Activated T-helper 1 cell treated with anti-CD3 and anti-CD28 coated beads, Interleukin-2, amount 50 U/mL, for 16 hours (primary cell): ENCODE measurements around the gene NME7.
"Not testable (repeated sequence)": the region's sequence is repeated elsewhere in the genome, so short reads cannot be mapped to it uniquely, and the experiment has no call there.

Experiments used
- DNase-seq, 2 donors: peaks; one replicate each; pipeline ENCODE4 v3.0.0-alpha.2; 2020; ENCODE audit warnings: low read depth in 1 of 2, low spot score in 1 of 2

Gene NME7

DNA sequence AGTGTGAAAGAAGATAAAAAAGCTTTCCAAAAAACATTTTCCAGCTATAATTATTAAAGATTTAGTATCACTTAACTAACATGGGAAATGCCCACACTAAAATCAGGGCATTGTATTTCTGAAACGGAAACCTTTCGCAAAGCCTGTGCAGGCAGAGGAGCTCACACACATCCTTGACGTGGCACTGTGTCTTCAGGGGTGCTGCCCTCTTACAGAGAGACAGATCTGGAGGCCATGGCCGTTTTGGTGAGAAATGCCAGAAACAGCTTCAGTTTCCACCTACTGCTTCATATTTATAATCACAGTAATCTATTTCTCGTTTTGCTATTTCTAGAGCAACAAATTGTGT, 234.4 kb downstream of the NME7 start:
- no peak for DNase-seq

DNA sequence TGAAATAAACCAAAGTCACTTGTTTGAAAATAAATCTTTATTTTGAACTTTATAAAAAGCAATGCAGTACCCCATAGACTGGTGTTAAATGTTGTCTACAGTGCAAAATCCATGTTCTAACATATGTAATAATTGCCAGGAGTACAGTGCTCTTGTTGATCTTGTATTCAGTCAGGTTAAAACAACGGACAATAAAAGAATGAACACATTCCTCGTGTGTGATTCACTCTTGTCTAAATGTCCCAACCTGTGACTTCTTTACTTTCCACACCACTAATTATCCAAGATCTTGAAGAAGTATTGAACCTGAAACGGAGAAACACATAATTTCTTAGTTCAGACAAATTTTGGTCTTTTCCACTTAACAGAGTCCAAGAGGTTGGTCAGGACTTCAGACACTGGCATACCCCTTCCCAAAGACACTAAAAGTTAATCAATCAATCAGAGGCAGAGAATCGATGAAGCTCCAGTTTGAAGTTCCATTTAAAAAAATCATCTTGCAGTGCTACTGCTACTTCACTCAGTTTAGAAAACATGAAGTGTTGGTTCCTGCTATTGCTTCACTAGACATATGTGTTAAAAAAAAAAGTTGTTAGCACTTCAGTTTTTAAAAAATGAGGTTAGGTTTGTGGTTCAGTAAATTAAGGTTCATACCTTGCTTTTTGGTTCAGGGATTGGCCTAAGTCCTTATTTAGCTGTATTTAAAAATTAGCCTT, 234.9 kb downstream of the NME7 start:
- no peak for DNase-seq

DNA sequence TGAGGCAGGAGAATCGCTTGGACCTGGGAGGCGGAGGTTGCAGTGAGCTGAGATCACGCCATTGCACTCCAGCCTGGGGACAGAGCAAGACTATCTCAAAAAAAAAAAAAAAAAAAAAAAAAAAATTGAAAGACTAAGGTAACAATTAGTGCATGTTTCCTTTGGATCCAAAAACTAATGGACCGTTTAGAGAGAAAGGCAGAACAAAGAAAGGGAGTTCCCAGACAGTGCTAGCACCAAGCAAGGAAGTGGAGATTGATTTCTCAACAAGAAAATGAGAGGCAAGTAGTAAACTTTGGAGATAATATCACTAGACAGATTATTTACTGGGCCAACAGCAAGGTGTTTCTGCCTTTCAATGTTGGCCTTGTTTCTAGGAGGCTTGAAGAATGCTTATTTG, 236.9 kb downstream of the NME7 start:
- DNase-seq, result no peak

DNA sequence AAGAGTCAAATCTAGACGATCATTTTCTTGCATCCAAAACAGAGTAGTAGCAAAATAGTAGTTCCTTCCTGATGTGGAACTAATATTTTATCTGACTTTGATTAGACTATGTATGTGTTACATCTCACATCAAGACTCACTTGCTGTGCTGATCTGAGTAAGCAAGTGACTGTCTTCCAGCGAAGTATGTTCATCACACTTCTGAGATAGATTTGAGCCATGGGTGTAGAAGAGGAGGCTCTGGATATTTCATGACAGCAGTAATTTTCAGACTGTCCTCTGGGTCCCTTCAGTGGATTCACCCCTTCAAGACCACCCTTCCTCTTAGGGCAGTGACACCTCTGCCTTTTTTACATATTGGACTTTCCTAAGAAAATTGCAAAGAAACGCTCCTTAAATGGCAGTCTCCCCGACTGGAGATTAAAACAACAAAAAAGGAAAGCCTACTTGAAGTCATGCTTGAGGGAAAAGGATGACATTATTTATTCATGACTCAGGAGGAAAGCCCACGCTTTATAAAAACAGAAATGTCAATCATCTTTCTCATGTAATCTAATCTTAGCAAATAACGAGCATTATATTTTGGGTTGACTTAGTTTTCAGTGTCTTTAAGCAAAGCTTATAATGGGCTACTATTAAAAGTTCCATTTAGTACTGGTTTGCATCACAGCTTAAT, 238.3 kb downstream of the NME7 start:
- DNase-seq, result no peak

DNA sequence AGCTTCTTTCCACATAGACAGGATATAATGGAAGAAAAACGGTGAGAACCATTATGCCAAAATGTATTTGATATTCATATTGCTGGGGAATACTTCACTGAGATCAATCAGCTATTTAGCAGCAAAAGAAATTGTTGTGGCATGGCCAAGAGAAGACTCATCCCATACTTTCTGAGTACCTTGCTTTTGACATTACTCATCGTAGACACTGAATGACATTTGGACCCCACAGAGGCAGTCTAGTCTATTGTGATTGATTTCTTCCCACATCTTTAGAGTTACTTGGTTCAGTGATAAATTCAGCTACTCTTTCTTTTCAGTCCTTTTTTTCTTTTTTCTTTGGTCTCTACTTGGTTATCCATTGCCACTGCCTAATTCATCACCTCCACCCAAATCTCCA, 239.0 kb downstream of the NME7 start:
- DNase-seq, result no peak

DNA sequence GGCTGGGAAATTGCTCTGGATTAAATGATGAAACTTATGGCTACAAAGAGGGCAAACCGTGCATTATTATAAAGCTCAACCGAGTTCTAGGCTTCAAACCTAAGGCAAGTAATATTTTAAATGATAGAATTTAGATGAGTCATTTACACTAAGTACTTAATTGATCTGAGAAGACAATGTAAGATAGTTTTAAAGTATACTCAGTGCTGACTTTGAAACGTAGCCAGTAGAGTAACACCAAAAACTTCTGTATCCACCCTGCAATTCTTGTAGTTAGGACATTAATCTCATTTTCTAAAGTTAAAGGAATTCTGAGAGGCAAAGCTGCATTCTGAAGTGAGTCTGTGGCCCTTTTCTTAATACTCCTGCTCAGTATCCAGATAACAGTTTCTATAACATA, 240.3 kb downstream of the NME7 start:
- DNase-seq, result no peak

DNA sequence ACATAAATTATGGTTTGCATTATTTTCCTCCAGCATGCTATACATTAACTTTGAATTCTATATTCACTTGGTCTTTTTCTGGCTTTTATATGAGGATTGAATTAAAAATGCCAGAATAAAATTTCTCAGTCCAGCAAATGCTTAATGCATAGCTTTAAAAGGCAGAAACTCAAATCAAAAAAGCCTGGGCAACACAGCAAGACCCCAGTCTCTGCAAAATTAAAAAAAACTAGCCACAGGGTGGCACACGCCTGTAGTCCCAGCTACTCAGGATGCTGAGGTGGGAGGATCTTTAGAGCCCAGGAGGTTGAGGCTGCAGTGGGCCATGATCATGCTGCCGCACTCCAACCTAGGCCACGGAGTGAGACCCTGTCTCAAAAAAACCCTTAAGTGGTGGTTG, 241.3 kb downstream of the NME7 start:
- DNase-seq, result no peak

DNA sequence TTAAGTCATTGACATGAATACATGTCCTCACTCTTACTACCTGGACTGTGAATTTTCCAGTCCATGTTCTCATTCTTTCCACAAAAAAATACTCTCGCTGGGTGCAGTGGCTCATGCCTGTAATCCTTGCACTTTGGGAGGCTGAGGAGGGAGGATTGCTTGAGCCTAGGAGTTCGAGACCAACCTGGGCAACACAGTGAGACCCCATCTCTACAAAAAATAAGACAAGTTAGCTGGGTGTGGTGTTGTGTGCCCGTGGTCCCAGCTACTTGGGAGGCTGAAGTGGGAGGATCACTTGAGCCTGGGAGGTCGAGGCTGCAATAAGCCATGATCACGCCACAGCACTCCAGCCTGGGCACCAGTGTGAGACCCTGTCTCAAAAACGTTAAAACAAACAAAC, 242.0 kb downstream of the NME7 start:
- not testable (repeated sequence) for DNase-seq

DNA sequence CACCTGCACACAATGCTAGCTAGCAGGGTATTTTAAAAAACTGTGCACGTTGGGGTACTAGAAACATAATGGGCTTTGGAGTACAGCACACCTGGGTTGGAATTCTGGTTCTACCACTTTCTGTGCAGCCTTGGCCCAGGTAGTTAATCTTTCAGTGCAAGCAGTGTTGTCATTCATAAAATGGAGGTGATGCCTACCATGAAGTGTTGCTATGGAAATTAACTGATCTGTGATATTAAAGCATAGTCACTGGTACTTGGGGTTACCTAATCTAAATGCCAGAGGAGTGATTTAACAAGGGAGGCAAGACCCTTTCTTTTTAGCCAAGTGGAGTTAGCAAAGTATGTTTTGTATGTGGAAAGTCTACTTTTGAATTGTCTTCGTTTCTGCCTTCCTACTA, 243.1 kb downstream of the NME7 start:
- no peak for DNase-seq

DNA sequence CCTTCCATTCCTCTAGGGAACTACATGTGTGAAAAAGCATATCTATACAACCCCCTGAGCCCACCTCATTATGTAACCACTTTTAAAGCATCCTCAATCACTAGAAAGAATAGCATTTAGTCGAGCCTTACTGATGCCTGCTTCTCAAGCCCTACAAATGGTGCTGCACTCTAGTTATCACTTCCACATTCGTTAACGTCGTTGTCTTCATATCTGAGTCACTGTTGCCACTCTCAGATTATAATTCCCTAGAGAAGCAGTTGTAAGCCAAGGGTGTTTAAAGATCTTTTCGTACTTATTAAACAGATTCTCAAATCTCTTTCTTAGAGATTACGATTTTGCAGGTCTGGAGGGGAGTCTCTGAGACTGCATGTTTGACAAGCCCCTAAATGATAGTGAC, 244.6 kb downstream of the NME7 start:
- no peak for DNase-seq

DNA sequence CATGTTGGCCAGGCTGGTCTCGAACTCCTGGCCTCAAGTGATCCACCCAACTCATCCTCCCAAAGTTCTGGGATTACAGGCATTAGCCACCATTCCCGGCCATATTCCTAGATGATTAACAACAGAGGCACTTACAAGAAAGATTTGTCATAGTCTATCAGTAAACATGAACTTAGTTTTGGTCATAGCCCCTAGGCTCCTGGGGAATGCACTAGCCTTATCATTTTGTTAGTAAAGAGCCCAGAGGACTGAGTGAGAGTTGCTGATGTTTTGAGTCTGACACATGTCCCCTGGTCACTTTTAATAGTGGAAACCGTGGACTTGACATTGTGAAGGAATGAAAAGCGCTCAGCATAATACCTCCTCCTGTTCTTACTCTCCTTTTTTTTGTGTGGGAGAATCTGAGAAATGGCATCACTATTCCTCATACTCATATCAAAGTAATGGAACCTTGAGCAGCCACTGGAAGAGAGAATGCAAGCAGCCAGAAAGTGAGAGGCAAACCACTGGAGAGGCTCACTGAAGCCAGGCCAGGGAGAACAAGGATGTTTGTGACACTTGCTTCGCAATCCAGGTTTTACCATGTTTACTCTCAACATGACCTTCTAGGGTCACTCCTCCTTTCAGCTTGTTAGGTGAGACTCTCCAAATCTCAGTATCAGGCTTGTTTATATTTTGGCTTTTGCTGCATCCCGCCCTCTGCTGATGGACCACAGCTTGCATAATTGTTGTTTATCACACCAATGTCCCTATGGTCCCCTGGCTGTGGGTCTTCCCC, 246.3 kb downstream of the NME7 start:
- no peak for DNase-seq

DNA sequence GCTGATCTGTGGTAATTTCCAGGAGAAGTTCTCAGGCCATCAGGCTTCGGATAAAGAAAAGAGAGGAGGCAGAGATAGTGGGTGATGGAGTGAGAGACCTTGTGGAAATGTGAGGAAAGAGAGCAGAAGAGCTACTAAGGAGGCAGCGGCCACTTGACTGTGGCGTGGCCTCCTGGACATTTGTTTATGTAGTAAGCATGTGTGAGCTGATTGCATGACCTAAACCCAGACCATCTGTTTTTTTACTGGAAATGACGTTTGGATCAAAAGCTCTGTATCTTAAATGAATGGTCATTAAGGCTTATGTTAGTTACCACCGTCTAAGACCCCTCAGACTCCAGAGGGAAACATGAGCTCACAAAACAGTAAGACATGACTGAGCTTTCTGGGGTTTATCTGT, 247.5 kb downstream of the NME7 start:
- DNase-seq, result no peak

DNA sequence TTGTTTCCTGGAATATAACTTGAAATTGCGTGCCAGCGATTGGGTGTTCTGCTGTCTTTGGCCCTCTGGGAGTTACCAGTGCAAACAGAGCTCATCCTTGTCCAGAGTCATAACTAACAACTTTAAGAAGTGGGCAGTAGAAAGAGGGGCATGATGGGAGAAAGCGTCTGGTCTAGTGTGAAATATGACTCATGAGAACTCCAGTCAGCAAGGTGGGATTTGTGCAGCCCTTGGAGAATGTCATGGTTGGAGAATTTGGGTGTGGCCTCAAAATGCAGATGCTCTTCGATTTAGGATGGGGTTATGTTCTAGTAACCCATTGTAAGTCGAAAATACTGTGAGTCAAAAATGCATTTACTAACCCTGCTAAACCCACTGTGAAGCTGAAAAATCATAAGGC, 248.2 kb downstream of the NME7 start:
- no peak for DNase-seq

DNA sequence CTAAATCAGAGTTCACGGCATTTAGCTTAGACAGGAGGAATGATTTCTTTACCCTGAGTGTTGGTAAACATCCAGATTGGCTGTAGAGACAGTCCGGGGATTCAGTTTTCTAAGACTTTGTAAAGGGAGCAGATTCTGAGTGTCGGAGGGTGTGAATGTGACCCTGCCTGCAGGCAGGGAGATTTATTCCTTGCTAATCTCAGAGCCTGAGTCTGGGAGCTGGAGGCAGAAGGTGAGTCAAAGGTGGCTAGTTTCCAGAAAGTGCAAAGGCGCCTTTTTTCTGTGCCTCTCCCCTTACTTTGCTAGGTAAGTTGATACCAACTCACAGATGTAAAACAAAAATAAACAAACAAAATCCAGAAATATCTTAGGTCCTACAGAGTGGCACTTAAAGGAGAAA, 249.4 kb downstream of the NME7 start:
- DNase-seq, result no peak

DNA sequence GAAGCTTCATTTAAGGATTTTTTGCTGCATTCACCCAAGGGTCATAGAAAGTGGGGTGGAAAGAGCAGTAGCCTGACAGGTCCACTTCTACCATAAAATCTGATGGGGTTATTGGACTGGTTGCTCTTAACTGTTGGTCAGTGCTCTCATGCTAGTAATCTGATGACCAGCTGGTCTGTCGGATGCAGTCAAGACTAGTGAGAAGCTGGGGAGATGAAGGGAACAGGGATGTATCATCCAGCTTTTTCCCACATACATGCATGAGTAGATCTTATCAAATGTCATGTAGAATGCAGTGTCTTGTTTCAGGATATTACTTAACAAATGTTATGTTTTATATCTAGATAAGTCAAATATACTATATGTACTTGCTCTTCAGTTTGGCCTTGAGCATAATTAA, 250.0 kb downstream of the NME7 start:
- no peak for DNase-seq

DNA sequence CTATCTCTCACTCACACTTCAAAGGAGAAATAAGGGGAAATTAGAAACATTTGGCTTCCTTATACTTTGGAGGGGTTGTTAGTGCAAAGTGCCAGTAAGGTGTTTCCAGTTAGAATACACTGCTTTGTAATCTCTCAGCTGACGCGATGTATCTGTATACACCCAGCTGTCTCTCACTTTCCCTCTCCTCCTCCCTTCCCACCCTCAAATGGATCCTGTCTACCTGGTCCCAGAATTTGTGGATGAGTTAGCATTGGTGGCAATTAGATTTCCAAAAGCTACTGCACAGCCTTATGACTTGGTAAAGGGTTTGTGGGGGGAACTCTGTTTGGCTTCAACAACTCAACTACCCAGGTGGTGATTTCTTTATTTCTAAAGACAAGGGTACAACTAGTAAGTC, 250.6 kb downstream of the NME7 start:
- DNase-seq, result no peak

DNA sequence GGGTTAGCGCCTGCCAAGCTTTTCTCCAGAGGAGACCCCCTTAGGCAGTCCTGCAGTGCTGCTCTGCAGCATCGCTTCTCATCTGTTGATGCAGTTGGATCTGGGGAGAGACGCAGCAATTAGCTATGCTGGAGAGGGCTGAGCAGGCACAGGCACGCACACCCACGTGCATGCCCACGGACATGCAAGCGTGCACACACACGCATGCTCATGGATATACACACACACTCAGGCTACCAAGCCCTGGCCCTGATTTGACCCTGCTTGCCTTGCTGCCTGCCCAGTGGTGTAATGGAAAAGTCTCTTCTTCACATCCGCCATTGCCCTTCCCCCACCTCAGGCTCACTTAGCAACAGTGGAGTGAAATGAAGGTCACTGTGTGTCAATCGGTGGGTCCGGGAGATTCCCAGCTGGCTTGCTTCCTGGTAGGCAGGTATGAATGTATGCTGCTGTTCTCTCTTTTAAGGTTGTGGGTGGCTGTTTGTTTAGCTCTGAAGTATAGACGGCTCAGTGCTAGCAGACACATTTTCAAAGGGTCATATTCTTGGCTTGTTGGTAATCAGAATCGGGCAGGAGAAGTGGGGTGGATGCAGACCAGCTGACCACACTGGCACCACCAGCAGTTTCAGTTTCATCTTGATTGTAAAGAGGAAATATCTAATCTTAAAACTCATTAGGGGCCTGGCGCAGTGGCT, 251.6 kb downstream of the NME7 start:
- no peak for DNase-seq

DNA sequence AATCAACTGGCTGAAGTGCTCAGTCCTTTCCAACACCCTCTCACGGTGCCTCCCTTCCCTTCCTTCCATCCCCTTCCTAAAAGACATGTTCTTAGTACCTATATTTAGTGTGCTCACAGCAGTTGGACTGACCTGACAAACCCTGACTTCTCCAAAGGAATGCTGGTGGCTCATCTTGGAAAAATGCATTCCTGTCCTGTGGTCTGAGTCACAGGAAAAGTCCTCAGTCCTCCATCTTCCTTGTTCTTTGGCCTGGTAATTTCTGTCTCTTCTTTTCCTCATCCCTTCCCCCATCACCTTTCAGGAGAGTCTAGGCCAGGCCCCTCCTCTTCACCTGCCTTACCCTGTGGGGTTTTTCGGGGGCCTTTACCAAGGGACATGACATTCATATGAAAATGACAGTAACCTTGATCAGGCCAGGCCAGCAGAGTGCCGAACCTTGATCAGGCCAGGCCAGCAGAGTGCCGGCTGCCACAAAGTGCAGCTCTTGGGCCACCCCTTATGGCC, 253.9 kb downstream of the NME7 start:
- DNase-seq, result no peak

DNA sequence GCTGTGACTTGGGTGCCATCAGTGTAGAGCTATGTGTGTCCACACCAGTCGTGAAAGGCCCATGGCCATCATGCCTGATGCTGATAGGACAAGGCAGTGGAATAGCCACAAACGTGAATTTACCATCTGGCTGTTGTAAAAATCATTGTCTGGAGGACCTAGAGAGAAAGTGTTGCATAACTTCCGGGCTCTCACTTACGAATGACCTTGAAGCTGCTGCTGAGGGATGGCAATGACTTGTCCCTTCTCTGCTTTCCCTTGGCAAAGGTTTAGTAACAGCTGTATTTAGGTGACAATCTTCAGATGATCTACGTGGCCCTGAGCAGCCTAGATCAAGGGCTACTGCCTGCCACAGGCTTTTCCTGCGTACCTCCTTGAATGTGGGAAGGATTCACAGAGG, 255.4 kb downstream of the NME7 start:
- no peak for DNase-seq

DNA sequence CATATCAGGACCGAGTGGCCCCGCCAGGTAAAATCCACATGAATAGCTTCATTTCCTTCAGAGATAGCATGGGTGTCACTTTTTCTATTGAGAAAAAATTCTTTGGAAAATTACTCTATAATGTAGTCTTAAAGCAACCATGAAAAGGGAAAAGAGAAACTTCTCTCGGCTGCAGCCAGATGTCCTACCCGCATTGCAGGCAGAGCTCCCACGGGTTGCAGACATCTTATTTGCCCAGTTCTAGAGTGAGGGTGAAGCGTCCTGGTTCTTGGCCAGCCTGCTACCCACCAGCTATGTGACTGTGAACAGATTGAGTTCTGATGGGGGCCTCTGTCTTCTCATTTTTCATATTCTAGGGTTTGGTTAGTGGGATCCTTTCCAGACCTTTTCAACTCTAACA, 256.1 kb downstream of the NME7 start:
- DNase-seq, result no peak

DNA sequence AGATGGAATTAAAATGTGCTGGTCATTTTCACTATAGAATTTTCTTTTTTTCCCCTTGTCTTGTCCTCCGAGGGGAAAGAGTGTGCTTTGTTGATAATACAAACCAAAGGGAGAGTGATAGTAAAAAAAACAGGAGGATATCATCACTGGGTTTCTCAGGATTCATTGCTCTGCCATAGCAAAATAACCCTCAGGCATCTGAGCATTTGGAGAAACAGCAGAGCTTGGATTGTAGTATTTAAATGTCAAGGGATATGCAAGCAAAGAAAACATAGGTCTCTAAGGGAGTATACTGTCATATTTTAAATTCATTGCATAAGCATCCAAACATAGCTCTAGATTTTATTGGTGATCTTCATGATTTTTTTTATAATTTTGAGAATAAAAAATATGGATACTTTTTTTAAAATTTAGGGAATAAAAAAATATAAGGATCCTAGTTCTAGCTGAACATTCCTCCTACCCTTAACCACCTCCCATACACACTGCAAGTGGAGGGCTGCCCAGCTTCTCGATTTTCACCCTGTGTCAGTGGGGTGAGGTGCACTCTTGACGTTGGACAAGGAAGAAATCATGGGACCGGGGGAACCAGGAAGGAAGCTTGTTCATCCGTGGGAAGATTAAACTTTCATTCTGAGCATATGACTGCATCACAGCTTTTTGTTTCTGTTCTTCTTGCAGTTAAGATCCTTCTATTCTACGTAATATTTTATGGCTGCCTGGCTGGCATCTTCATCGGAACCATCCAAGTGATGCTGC, 256.7 kb downstream of the NME7 start:
- no peak for DNase-seq
